ENCODE measurements around the gene GRAMD1A. TPM values are rescaled to one million over a fixed set of nuclear protein-coding genes. Genes with fewer than 3 reads are reported as not detected.
"Not testable (repeated sequence)": the region's sequence is repeated elsewhere in the genome, so short reads cannot be mapped to it uniquely, and the experiment has no call there.

Gene GRAMD1A
- total RNA-seq, 1 experiment from 2014 or later = 32.8 TPM

DNA sequence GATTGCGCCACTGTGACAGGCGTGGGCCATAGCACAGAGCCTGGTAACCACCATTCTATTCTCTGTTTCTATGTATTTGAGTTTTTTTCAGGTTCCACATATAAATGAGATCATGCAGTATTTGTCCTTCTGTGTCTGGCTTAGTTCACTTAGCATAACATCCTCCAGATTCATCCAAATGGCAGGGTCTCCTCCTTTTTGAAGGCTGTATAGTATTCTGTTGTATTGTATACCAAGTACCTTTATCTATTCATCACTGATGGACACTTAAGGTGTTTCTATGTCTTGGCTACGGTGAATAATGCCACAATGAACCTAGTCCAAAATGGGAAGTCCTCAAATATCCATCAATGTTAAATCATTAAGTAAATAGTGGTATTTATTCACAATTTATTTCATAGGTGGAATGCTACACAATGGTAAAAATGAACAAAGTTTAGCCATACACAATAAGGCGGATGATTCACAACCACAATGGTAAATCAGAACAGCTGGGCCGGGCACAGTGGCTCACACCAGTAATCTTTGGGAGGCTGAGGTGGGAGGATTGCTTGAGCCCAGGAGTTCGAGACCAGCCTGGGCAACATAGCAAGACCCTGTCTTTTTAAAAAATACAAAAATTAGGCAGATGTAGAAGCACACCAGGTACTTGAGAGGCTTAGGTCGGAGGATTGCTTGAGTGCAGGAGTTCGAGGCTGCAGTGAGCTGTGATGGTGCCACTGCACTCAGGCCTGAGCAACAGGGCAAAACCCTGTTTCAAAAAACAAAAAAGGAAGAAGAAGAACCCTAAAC is 8.4 kb upstream of the GRAMD1A start:
- ChIA-PET POLR2A (ENCODE audit: unreplicated experiment) (no interaction called here), CTCF (no interaction called here)
- intact Hi-C loops (cut with micrococcal nuclease) = no loop called here

DNA sequence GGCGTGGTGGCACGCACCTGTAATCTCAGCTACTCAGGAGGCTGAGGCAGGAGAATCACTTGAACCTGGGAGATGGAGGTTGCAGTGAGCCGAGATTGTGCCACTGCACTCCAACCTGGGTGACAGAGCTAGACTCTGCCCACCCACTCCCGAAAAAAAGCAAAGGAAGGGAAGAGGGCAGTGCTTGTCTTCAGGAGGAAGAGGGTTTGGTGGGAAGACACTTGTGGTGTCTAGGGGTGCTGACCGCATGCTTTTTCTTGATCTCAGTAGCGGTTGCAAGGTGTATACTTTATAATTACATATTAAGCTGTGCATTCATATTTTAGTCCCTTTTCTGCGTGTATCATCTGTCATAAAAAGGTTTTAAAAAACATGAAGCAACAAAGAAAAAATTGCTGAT is 7.5 kb upstream of the GRAMD1A start:
- H3K4me3 ChIP-seq (ENCODE audit: low read length); DNase-seq; H3K9me2 ChIP-seq (replicated peaks; ENCODE audit: low read length); H3K79me2 ChIP-seq (ENCODE audit: low read length); H3K9me3 ChIP-seq (ENCODE audit: low read length); H3K27me3 ChIP-seq (ENCODE audit: low read length); intact Hi-C loops (cut with micrococcal nuclease); CTCF ChIA-PET; H3F3A ChIP-seq (ENCODE audit: low read length, unreplicated experiment); ATAC-seq; BruUV-seq (replicated peaks); H2AFZ ChIP-seq (ENCODE audit: low read length); H4K20me1 ChIP-seq (ENCODE audit: low read length); H3K36me3 ChIP-seq (ENCODE audit: low read depth, low read length); H3K4me2 ChIP-seq (ENCODE audit: low read length); H3K27ac ChIP-seq (ENCODE audit: low read length); POLR2A ChIA-PET (ENCODE audit: unreplicated experiment); H3K9ac ChIP-seq (ENCODE audit: low read length): not testable (repeated sequence)
- peaks cover 13% of the 10 kb centered on the region for H3K4me1 ChIP-seq (ENCODE audit: insufficient read depth, low read length)

More for the DNA sequence above, 8.4 kb upstream of the GRAMD1A start:
- Histone ChIP-seq H3K4me3 (ENCODE audit: low read length) (no peak overlapping the region), H3K9me2 (replicated peaks; ENCODE audit: low read length) (no peaks in the 10 kb centered on the region), H3K79me2 (ENCODE audit: low read length) (no peaks in the 10 kb centered on the region), H3K27ac (ENCODE audit: low read length) (no peak overlapping the region), H3K9me3 (ENCODE audit: low read length) (no peaks in the 10 kb centered on the region), H3F3A (ENCODE audit: low read length, unreplicated experiment) (no peaks in the 10 kb centered on the region), H4K20me1 (ENCODE audit: low read length) (no peaks in the 10 kb centered on the region), H3K9ac (ENCODE audit: low read length) (no peak overlapping the region), H3K4me2 (ENCODE audit: low read length) (no peak overlapping the region), H3K27me3 (ENCODE audit: low read length) (no peaks in the 10 kb centered on the region), H2AFZ (ENCODE audit: low read length) (no peak overlapping the region), H3K4me1 (ENCODE audit: insufficient read depth, low read length) (peaks cover 13% of the 10 kb centered on the region), H3K36me3 (ENCODE audit: low read depth, low read length) (no peaks in the 10 kb centered on the region)
- DNase-seq (no peak), ATAC-seq (no peak)
- BruUV-seq (replicated peaks) = no TSS peak
- TF ChIP-seq CTCF (conservative IDR thresholded peaks at IDR 0.05; ENCODE audit: low read depth, low read length) = no peak
- no peak for TF ChIP-seq EZH2phosphoT487 (IDR thresholded peaks at IDR 0.05; ENCODE audit: borderline replicate concordance, low read length)
- no peak for TF ChIP-seq EZH2 (IDR thresholded peaks at IDR 0.05; ENCODE audit: low read length, unreplicated experiment)

GRCh38 chr19:34994286-34994642 is 5.9 kb upstream of the GRAMD1A start:
- no peak overlapping the region for H3K4me3 ChIP-seq (ENCODE audit: low read length)
- H3K27me3 ChIP-seq (ENCODE audit: low read length) = no peaks in the 10 kb centered on the region
- H3K4me1 ChIP-seq (ENCODE audit: insufficient read depth, low read length) = peaks cover 15% of the 10 kb centered on the region
- no peaks in the 10 kb centered on the region for H4K20me1 ChIP-seq (ENCODE audit: low read length)
- DNase-seq = no peak
- H3K79me2 ChIP-seq (ENCODE audit: low read length) = no peaks in the 10 kb centered on the region
- BruUV-seq (replicated peaks) = no TSS peak
- ChIA-PET CTCF (no interaction called here), POLR2A (ENCODE audit: unreplicated experiment) (no interaction called here)
- intact Hi-C loops (cut with micrococcal nuclease) = no loop called here
- peak overlapping the region; percentile 53; the same call in 1 of the 2 replicates for H3K4me2 ChIP-seq (ENCODE audit: low read length)
- H3K36me3 ChIP-seq (ENCODE audit: low read depth, low read length) = no peaks in the 10 kb centered on the region
- TF ChIP-seq EZH2 (IDR thresholded peaks at IDR 0.05; ENCODE audit: low read length, unreplicated experiment) (no peak), EZH2phosphoT487 (IDR thresholded peaks at IDR 0.05; ENCODE audit: borderline replicate concordance, low read length) (no peak), CTCF (conservative IDR thresholded peaks at IDR 0.05; ENCODE audit: low read depth, low read length) (no peak)
- H3K27ac ChIP-seq (ENCODE audit: low read length) = no peak overlapping the region
- no peaks in the 10 kb centered on the region for H3K9me2 ChIP-seq (replicated peaks; ENCODE audit: low read length)
- ATAC-seq = no peak
- no peak overlapping the region for H2AFZ ChIP-seq (ENCODE audit: low read length)
- H3K9ac ChIP-seq (ENCODE audit: low read length) = no peak overlapping the region
- no peaks in the 10 kb centered on the region for H3F3A ChIP-seq (ENCODE audit: low read length, unreplicated experiment)
- no peaks in the 10 kb centered on the region for H3K9me3 ChIP-seq (ENCODE audit: low read length)
